ENCODE measurements around the gene SNRNP48.

GRCh38 chr6:7572213-7572943, 17.6 kb upstream of the SNRNP48 start:
- TF ChIP-seq POLR2AphosphoS5 (IDR thresholded peaks at IDR 0.05; ENCODE audit: low read depth, low read length) (no peak), POLR2A (IDR thresholded peaks at IDR 0.05; ENCODE audit: low read depth, low read length) (no peak), TAF1 (IDR thresholded peaks at IDR 0.05; ENCODE audit: low read depth, low read length) (no peak), PAX5 (IDR thresholded peaks at IDR 0.05; ENCODE audit: insufficient read depth, low read length, severe bottlenecking) (no peak)

Data from GM12891 (cell line).